Neural progenitor cell (in vitro differentiated cells): Measurements from ENCODE around the gene PIAS1. TPM values are rescaled to one million over a fixed set of nuclear protein-coding genes. Genes with fewer than 3 reads are reported as not detected.

ENCODE experiments used
- DNase-seq: peaks from one replicate; pipeline ENCODE4 v3.0.0-alpha.2; 2016; ENCODE audit warnings: low spot score
- H2AFZ ChIP-seq: fragments of 200-600 bp; sonication (generic); replicated peaks from 2 replicates; pipeline ENCODE4 v1.6.1; 2016; ENCODE audit warnings: antibody characterized with exemption
- H3F3A ChIP-seq: fragments of 200-600 bp; sonication (generic); 2 replicates; pipeline ENCODE4 v1.6.1; 2016; ENCODE audit warnings: antibody characterized with exemption, low read depth
- H3K27ac ChIP-seq: fragments of 200-600 bp; sonication (generic); 2 replicates; pipeline ENCODE4 v1.5.1; 2016; ENCODE audit warnings: mild to moderate bottlenecking
- H3K27me3 ChIP-seq: fragments of 200-600 bp; sonication (generic); 2 replicates; pipeline ENCODE4 v1.6.1; 2016; ENCODE audit warnings: mild to moderate bottlenecking, moderate library complexity
- H3K36me3 ChIP-seq: fragments of 200-600 bp; sonication (generic); 2 replicates; pipeline ENCODE4 v1.5.1; 2016
- H3K4me1 ChIP-seq: fragments of 200-600 bp; sonication (generic); 2 replicates; pipeline ENCODE4 v1.6.1; 2016; ENCODE audit warnings: mixed run types
- H3K4me2 ChIP-seq: fragments of 200-600 bp; sonication (generic); 2 replicates; pipeline ENCODE4 v1.6.1; 2016
- H3K4me3 ChIP-seq: fragments of 200-600 bp; sonication (generic); 2 replicates; pipeline ENCODE4 v1.5.1; 2016
- H3K79me2 ChIP-seq: fragments of 200-600 bp; sonication (generic); 2 replicates; pipeline ENCODE4 v1.6.1; 2016; ENCODE audit warnings: low read depth
- H3K9ac ChIP-seq: fragments of 200-600 bp; sonication (generic); 2 replicates; pipeline ENCODE4 v1.6.1; 2016
- H3K9me3 ChIP-seq: fragments of 200-600 bp; sonication (generic); 2 replicates; pipeline ENCODE4 v1.5.1; 2016; ENCODE audit warnings: low read depth
- H4K20me1 ChIP-seq: fragments of 200-600 bp; sonication (generic); 2 replicates; pipeline ENCODE4 v1.6.1; 2016; ENCODE audit warnings: low read depth
- H3K27ac Mint-ChIP-seq: 3 replicates; pipeline ENCODE4 v1.8.0; 2021; ENCODE audit warnings: mixed read lengths
- H3K27me3 Mint-ChIP-seq: 2 replicates; pipeline ENCODE4 v1.8.0; 2022; ENCODE audit warnings: low read depth, mild to moderate bottlenecking, inconsistent platforms, moderate library complexity, mixed read lengths; ENCODE audit not compliant: insufficient read depth
- H3K36me3 Mint-ChIP-seq: 3 replicates; pipeline ENCODE4 v1.8.0; 2021; ENCODE audit warnings: mixed read lengths
- H3K4me1 Mint-ChIP-seq: 3 replicates; pipeline ENCODE4 v1.8.0; 2021; ENCODE audit warnings: mixed read lengths
- H3K4me3 Mint-ChIP-seq: 3 replicates; pipeline ENCODE4 v1.8.0; 2021; ENCODE audit warnings: mild to moderate bottlenecking, moderate library complexity, mixed read lengths
- H3K9me3 Mint-ChIP-seq: 3 replicates; pipeline ENCODE4 v1.8.0; 2020; ENCODE audit warnings: mixed read lengths
- EZH2 ChIP-seq: fragments of 200-600 bp; sonication (generic); IDR thresholded peaks from 2 replicates; pipeline ENCODE4 v1.6.1; 2017; ENCODE audit warnings: antibody characterized with exemption, mild to moderate bottlenecking, moderate library complexity
- EZH2phosphoT487 ChIP-seq: fragments of 200-600 bp; sonication (generic); IDR thresholded peaks from 2 replicates; pipeline ENCODE4 v1.6.1; 2017; ENCODE audit warnings: antibody characterized with exemption
- total RNA-seq: library from RNA; depleted of rRNA; stranded (reverse); fragments of >200 nt; gene quantifications from 2 replicates; pipeline ENCODE4 v1.2.3, GENCODE V29; 2015; ENCODE audit warnings: low replicate concordance
- TF ChIP-seq, protein P1 (sequence below): fragments of 200-600 bp; sonication (generic); IDR thresholded peaks from 2 replicates; pipeline ENCODE4 v1.5.1; 2017; ENCODE audit warnings: antibody characterized with exemption, mild to moderate bottlenecking

PIAS1 gene
- total RNA-seq, 1 donor from 2014 or later = 34.6 TPM

- no peak for DNase-seq
- TF ChIP-seq EZH2phosphoT487 (no peak), EZH2 (no peak)
- TF ChIP-seq, protein P1, sequence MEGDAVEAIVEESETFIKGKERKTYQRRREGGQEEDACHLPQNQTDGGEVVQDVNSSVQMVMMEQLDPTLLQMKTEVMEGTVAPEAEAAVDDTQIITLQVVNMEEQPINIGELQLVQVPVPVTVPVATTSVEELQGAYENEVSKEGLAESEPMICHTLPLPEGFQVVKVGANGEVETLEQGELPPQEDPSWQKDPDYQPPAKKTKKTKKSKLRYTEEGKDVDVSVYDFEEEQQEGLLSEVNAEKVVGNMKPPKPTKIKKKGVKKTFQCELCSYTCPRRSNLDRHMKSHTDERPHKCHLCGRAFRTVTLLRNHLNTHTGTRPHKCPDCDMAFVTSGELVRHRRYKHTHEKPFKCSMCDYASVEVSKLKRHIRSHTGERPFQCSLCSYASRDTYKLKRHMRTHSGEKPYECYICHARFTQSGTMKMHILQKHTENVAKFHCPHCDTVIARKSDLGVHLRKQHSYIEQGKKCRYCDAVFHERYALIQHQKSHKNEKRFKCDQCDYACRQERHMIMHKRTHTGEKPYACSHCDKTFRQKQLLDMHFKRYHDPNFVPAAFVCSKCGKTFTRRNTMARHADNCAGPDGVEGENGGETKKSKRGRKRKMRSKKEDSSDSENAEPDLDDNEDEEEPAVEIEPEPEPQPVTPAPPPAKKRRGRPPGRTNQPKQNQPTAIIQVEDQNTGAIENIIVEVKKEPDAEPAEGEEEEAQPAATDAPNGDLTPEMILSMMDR = no peak
- H3K4me2 ChIP-seq = no peak overlapping the region
Observed at GRCh38 chr15:68176601-68177000, 122.5 kb downstream of the PIAS1 start.

GRCh38 chr15:68177742-68178141, 123.6 kb downstream of the PIAS1 start:
- peaks cover 26% of the 10 kb centered on the region for H3K36me3 Mint-ChIP-seq
- Histone ChIP-seq H3K9ac (no peak overlapping the region), H3K27me3 (no peaks in the 10 kb centered on the region), H3K4me1 (no peaks in the 10 kb centered on the region), H3K4me2 (no peak overlapping the region), H4K20me1 (no peaks in the 10 kb centered on the region), H3K79me2 (no peaks in the 10 kb centered on the region), H3F3A (no peaks in the 10 kb centered on the region), H3K9me3 (no peaks in the 10 kb centered on the region), H3K27ac (no peak overlapping the region), H2AFZ (no peak overlapping the region), H3K36me3 (peaks cover 17% of the 10 kb centered on the region), H3K4me3 (no peak overlapping the region)
- no peaks in the 10 kb centered on the region for H3K4me1 Mint-ChIP-seq
- peaks cover 4% of the 10 kb centered on the region for H3K27me3 Mint-ChIP-seq
- no peaks in the 10 kb centered on the region for H3K9me3 Mint-ChIP-seq
- no peak overlapping the region for H3K4me3 Mint-ChIP-seq
- TF ChIP-seq, protein P1 = no peak
- TF ChIP-seq EZH2phosphoT487 (no peak), EZH2 (no peak)
- no peak for DNase-seq
- H3K27ac Mint-ChIP-seq = no peak overlapping the region

More at GRCh38 chr15:68176601-68177000, 122.5 kb downstream of the PIAS1 start:
- H3K4me1 ChIP-seq = no peaks in the 10 kb centered on the region
- Mint-ChIP-seq H3K27me3 (no peaks in the 10 kb centered on the region), H3K27ac (no peak overlapping the region), H3K9me3 (no peaks in the 10 kb centered on the region), H3K4me1 (no peaks in the 10 kb centered on the region), H3K4me3 (no peak overlapping the region), H3K36me3 (peaks cover 23% of the 10 kb centered on the region)
- peaks cover 17% of the 10 kb centered on the region for H3K36me3 ChIP-seq
- H2AFZ ChIP-seq = no peak overlapping the region
- no peaks in the 10 kb centered on the region for H4K20me1 ChIP-seq
- H3K4me3 ChIP-seq = no peak overlapping the region
- no peak overlapping the region for H3K27ac ChIP-seq
- H3K27me3 ChIP-seq = no peaks in the 10 kb centered on the region
- H3F3A ChIP-seq = no peaks in the 10 kb centered on the region
- no peaks in the 10 kb centered on the region for H3K79me2 ChIP-seq
- H3K9ac ChIP-seq = no peak overlapping the region
- H3K9me3 ChIP-seq = no peaks in the 10 kb centered on the region

GRCh38 chr15:68183616-68184315, 129.7 kb downstream of the PIAS1 start:
- Histone ChIP-seq H3K4me1 (no peaks in the 10 kb centered on the region), H3K27me3 (no peaks in the 10 kb centered on the region), H2AFZ (no peak overlapping the region), H3K9ac (no peak overlapping the region), H4K20me1 (no peaks in the 10 kb centered on the region), H3K27ac (no peak overlapping the region), H3F3A (no peaks in the 10 kb centered on the region), H3K4me2 (no peak overlapping the region), H3K36me3 (peaks cover 8% of the 10 kb centered on the region), H3K9me3 (no peaks in the 10 kb centered on the region), H3K79me2 (no peaks in the 10 kb centered on the region), H3K4me3 (no peak overlapping the region)
- TF ChIP-seq EZH2 = no peak
- TF ChIP-seq, protein P1 = no peak
- no peak for TF ChIP-seq EZH2phosphoT487
- Mint-ChIP-seq H3K27me3 (peaks cover 4% of the 10 kb centered on the region), H3K27ac (no peak overlapping the region), H3K4me3 (no peak overlapping the region), H3K36me3 (peaks cover 44% of the 10 kb centered on the region), H3K9me3 (no peaks in the 10 kb centered on the region), H3K4me1 (peaks cover 2% of the 10 kb centered on the region)
- no peak for DNase-seq
